Fibroblast of skin of scalp (primary cell): ENCODE data around the gene KDM1A.
A peak's percentile ranks its signal among the peaks of the same experiment; 100 is the strongest.

Experiments used
- DNase-seq: peaks from one replicate; pipeline ENCODE4 v3.0.0-alpha.2; 2013

The KDM1A gene

DNA sequence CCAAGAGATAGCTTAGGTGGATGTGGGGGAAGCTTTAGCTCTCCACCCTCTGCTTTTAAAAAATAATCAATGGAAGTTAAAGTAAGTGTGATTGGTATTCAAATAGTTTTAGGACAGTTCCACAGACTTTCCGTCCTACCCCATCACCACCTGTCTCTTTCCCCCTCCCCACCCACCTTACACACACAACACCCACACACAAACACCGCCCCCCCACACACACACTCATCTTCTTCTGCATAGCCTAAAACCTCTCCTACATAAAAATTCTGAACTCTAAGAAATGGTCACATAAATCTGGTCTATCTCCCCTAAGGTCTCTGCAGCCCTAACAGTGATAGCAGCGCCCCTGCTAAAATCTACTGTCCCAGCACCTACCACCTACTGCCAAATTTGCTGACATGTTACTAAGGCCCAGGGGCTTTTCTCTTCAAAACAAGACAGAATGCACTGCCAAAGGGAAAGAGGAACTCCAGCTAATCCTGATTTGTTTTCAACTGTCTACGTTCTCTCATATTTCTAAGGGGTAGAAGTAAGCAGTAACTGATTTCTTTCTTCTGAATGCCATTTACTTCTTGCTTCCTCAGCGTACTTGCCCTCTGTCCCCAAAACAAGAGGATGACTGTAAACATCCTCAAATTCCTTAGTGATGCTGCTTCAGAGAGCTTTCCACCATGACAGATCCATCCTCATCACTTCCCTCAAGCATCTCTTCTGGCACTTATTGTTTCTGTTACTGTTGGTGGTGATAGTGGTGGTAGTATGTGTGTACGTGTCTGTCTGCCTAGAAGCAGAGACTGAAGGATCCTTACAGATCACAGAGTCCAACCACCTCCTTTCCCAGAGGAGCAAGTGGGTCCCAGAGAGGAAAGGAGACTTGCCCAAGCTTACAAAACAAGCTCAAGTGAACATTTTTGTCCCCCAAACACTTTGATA, 92.6 kb downstream of the KDM1A start:
- DNase-seq = no peak

DNA sequence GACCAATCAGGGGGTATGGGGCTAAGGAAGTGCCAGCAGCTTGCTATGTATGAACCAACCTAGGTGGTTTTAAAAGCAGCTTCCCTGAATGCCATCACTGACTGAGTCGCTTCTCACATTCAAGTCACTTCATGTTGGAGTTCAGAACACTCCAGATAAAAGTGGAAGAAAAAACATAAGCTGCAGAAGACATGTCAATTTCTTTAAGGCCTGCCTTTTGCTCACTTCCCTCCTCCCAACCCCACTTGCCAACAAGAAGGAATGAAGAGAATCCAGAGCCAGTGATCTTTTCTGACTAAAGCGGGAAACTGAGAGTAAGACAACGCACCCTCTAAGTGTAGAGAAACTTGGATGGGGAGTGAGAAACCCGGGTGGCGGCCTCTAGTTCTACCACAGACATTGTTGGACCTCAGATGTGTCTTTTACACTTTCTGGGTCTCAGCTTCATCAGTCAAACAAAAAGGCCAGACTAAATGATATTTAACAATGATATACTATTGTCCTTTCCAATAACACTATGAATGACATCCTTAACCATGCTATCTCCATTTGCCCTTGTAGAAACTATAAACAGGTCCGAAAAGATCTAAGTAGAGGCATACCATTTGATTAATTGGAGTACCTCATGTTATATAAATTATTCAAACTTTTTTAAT, 95.3 kb downstream of the KDM1A start:
- DNase-seq = peak; percentile 29

DNA sequence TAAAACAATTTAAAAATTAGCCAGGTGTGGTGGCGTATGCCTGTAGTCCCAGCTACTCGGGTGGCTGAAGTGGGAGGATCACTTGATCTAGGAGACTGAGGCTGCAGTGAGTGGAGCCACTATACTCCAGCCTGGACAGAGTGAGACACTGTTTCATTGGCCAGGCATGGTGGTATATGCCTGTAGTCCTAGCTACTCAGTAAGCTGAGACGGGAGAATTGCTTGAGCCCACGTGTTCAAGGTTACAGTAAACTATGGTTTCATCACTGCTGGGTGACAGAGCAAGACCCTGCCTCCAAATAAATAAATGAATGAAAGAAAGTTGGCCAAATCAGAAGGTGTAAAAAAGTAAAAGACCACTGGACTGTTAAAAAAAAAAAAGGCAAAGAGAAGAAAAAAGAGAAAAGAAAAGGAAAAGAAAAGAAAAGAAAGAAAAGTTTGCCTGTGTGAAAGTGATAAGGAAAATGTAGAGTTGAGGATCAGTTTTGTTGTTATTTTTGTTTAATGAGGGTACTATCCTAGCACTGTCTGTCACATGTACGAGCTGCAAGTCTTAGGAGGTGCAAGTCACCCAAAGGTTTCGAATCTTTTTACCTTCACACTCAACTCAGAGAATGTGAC, 97.1 kb downstream of the KDM1A start:
- DNase-seq = no peak

GRCh38 chr1:23116921-23117699, 97.8 kb downstream of the KDM1A start:
- no peak for DNase-seq

GRCh38 chr1:23118407-23118806, 99.1 kb downstream of the KDM1A start:
- no peak for DNase-seq

- DNase-seq = peak; percentile 25
These were observed 99.9 kb downstream of the KDM1A start for GRCh38 chr1:23118957-23119792.

DNA sequence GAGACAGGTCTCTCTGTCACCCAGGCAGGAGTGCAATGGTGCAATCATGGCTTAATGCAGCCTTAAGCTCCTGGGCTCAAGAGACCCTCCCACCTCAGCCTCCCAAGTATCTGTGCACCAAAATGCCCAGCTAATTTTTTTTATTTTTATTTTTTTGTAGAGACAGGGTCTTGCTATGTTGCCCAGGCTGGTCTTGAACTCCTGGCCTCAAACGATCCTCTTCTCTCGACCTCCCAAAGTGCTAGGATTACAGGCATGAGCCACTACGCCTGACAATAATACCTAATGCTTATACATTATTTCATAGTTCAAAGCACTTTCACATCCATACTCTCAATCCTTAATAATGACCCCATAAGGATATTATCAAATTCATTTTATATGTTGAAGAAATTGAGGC, 101.1 kb downstream of the KDM1A start:
- no peak for DNase-seq

GRCh38 chr1:23122023-23122748, 102.9 kb downstream of the KDM1A start:
- DNase-seq = peak; percentile 54

- DNase-seq = no peak
These were observed 103.5 kb downstream of the KDM1A start for GRCh38 chr1:23122796-23123195.

DNA sequence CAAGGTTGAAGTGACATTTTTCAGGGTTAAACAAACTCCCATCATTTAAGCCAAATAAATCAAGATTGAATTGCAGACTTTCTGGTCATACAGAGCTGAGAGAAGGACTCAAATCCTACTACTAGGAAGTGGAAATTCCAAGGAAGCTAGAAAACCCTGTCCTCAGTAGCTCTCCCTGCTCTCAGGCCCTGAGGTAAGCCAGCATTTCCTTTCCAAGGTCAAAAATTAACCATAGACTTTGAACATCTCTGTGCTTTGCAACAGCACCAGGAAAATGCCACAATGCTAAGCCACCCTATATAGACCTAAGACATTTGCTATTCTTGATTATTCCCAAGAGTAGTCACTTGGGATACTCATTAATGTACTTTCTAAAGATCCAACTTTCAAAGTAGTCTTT, 104.3 kb downstream of the KDM1A start:
- DNase-seq = no peak

DNA sequence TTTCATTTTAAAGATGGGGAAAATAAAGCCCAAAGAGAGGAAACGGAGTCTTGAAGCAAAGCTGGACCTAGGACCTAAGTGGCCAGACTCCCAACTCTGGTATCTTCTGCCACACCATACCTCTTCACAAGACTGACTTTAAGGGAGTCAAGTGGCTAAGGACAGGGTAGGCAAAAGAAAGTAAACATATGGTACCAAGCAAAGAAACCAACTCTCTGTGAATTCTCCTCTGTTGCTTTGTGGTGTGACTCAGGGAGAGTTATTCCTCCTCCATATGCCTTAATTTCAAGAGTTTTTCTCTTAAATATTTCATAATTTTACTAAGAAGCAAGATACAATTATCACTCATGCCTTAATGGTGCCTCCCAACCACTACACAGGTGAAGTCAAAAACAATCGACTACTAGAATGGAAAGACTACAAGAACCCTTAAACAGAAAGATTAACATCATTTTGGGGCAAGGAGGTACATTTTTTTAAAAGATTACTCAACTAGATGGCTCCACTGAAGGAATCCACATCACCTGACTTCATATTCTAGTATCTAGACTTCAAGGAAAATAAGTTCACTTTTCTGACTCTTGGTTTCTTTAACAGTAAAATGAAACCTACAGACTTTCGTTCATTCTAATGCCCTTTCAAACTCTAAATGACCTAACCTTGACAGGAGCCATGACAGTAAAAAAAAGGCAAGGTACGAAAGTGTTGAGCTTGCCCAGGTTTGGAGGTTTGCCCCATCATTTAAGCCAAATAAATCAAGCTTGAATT, 105.2 kb downstream of the KDM1A start:
- DNase-seq = no peak

GRCh38 chr1:23125489-23125888, 106.2 kb downstream of the KDM1A start:
- DNase-seq = no peak

DNA sequence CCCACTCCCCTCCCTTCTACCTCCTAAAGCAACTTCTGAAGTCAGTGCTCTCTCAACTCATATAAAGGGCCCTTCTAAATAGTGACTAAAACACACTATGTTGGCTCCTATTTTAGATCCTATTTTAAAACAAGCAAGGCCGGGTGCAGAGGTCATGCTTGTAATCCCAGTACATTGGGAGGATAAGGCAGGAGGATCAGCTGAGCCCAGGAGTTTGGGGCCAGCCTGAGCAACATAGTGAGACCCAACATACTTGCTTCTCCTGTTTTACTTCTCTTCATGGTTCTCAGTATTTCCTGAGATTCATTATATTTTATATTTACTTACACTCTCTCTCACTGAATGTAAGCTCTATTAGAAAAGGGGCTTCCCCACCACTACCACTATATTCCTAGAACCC, 106.9 kb downstream of the KDM1A start:
- DNase-seq = no peak

- peak; percentile 67 for DNase-seq
These were observed 107.5 kb downstream of the KDM1A start for GRCh38 chr1:23126801-23127200.

GRCh38 chr1:23129846-23130245, 110.6 kb downstream of the KDM1A start:
- peak; percentile 15 for DNase-seq

- no peak for DNase-seq
These were observed 112.8 kb downstream of the KDM1A start for GRCh38 chr1:23132033-23132432.
